Upper lobe of left lung (tissue), 6 donors: Measurements from ENCODE around the gene PPFIA2. TPM values are rescaled to one million over a fixed set of nuclear protein-coding genes. Genes with fewer than 3 reads are reported as not detected.
"Not testable (repeated sequence)": the region's sequence is repeated elsewhere in the genome, so short reads cannot be mapped to it uniquely, and the experiment has no call there.

Experiments used
- ATAC-seq, 2 donors: fragments of 200-7000 bp; cut with Tn5 transposase; one replicate each; pipeline ENCODE4 v1.9.1; 2022; ENCODE audit warnings: mild to moderate bottlenecking in 2 of 2, moderate library complexity in 2 of 2; ENCODE audit not compliant: low FRiP score in 2 of 2
- DNase-seq, 2 donors: peaks; one replicate each; pipeline ENCODE4 v3.0.0-alpha.2; 2019 to 2020
- H3K27ac ChIP-seq, 4 donors: fragments of 200-600 bp; sonication (generic); one replicate each; pipeline ENCODE4 v1.5.1; 2016 to 2019
- H3K27me3 ChIP-seq, 4 donors: fragments of 200-600 bp; sonication (generic); one replicate each; pipeline ENCODE4 v1.5.1; 2017 to 2019
- H3K36me3 ChIP-seq, 4 donors: fragments of 200-600 bp; sonication (generic); one replicate each; pipeline ENCODE4 v1.5.1; 2016 to 2019
- H3K4me1 ChIP-seq, 4 donors: fragments of 200-600 bp; sonication (generic); one replicate each; pipeline ENCODE4 v1.5.1; 2018 to 2019
- H3K4me3 ChIP-seq, 4 donors: fragments of 200-600 bp; sonication (generic); one replicate each; pipeline ENCODE4 v1.5.1; 2017 to 2019; ENCODE audit warnings: mild to moderate bottlenecking in 2 of 4, moderate library complexity in 1 of 4
- H3K9me3 ChIP-seq, 4 donors: fragments of 200-600 bp; sonication (generic); one replicate each; pipeline ENCODE4 v1.5.1; 2018 to 2019
- EP300 ChIP-seq, 4 donors: sonication (generic); formaldehyde crosslinking; IDR thresholded peaks; one replicate each; pipeline ENCODE4 v1.5.1; 2017; ENCODE audit warnings: antibody characterized with exemption in 4 of 4, control low read depth in 2 of 4
- POLR2A ChIP-seq, 4 donors: fragments of 450-650 bp; IDR thresholded peaks; one replicate each; pipeline ENCODE4 v1.5.1; 2016 to 2017; ENCODE audit warnings: antibody characterized with exemption in 4 of 4, mild to moderate bottlenecking in 2 of 4
- POLR2AphosphoS5 ChIP-seq, 2 donors: sonication (generic); formaldehyde crosslinking; IDR thresholded peaks; one replicate each; pipeline ENCODE4 v1.5.1; 2017; ENCODE audit warnings: antibody characterized with exemption in 2 of 2
- WGBS, 2 donors: methylation state at CpG; one replicate each; pipeline ENCODE4 v1.1.5; 2017 to 2018; 5-methylcytosine and 5-hydroxymethylcytosine counted together
- total RNA-seq, 6 donors: library from RNA; depleted of rRNA in 4 of 6; stranded (reverse); fragments of >200 nt in 4 of 6; gene quantifications; one replicate each; pipeline versions ENCODE4 v1.1.0 to v1.2.1, GENCODE V29; 2016 to 2021
- TF ChIP-seq, protein P1 (sequence below), 6 experiments: fragments of 450-650 bp in 4 of 6; fragments of 200-600 bp in 2 of 6; sonication (generic) in 2 of 6; IDR thresholded peaks; one replicate each; pipeline ENCODE4 v1.5.1; 2016 to 2019; ENCODE audit warnings: antibody characterized with exemption in 6 of 6
- donor health status: DM: no; HTN: no; CAD: no; lungs with moderate emphysema.
- donor health status: DM: no; HTN: yes; CAD: no; lungs with severe emphysema.

The PPFIA2 gene
- total RNA-seq, 6 donors from 2014 or later = 1.3 to 7.3 (median 2.6) TPM

DNA sequence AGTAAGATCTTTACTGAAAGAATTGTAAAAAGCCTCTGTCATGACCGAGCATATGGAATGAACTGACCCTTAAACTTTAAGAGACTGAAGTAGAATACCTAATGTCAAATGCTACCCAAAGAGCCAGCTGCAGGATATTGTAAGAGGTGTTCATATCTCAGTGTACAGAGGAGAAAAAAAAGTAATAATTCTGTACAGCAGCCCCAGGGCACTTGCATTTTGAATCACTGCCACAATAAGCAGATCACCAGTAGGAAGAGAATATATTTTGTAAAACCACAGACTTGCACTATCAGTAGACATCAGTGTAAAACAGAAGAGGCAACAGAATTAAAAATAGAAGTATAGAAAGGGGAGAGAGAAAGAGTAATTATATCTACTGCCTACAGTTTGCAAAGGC, 162.6 kb downstream of the PPFIA2 start:
- DNase-seq = no peak
- no peaks in the 10 kb centered on the region for H3K4me1 ChIP-seq
- 59 to 61% methylated on average over 1 of the region's 1 CpG for WGBS, 2 donors
- no peak overlapping the region for H3K27ac ChIP-seq
- no peak overlapping the region for H3K4me3 ChIP-seq
- H3K36me3 ChIP-seq = no peaks in the 10 kb centered on the region
- TF ChIP-seq POLR2A (IDR thresholded peaks at IDR 0.05) (no peak), EP300 (IDR thresholded peaks at IDR 0.05) (no peak), POLR2AphosphoS5 (IDR thresholded peaks at IDR 0.05) (no peak)
- TF ChIP-seq, protein P1, sequence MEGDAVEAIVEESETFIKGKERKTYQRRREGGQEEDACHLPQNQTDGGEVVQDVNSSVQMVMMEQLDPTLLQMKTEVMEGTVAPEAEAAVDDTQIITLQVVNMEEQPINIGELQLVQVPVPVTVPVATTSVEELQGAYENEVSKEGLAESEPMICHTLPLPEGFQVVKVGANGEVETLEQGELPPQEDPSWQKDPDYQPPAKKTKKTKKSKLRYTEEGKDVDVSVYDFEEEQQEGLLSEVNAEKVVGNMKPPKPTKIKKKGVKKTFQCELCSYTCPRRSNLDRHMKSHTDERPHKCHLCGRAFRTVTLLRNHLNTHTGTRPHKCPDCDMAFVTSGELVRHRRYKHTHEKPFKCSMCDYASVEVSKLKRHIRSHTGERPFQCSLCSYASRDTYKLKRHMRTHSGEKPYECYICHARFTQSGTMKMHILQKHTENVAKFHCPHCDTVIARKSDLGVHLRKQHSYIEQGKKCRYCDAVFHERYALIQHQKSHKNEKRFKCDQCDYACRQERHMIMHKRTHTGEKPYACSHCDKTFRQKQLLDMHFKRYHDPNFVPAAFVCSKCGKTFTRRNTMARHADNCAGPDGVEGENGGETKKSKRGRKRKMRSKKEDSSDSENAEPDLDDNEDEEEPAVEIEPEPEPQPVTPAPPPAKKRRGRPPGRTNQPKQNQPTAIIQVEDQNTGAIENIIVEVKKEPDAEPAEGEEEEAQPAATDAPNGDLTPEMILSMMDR (IDR thresholded peaks at IDR 0.05) = no peak
- no peaks in the 10 kb centered on the region for H3K9me3 ChIP-seq
- ATAC-seq = no peak
- no peaks in the 10 kb centered on the region for H3K27me3 ChIP-seq

DNA sequence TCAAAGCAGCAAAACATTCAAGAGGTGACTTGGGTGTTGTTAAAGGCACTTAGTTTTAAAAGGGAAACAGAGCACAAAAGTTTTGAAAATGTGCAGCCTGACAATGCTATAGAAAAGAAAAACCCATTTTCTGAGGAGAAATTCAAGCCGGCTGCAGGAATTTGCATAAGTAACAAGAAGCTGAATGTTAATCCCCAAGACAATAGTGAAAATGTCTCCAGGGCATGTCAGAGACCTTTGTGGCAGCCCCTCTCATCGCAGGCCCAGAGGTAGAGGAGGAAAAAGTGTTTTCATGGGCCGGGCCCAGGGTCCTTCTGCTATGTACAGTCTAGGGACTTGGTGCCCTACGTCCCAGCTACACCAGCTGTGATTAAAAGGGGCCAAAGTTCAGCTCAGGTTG, 167.9 kb downstream of the PPFIA2 start:
- 76 to 77% methylated on average over 4 of the region's 4 CpGs for WGBS, 2 donors
- H3K36me3 ChIP-seq = no peaks in the 10 kb centered on the region
- ATAC-seq (no peak), DNase-seq (no peak)
- H3K27me3 ChIP-seq = no peaks in the 10 kb centered on the region
- no peak overlapping the region for H3K4me3 ChIP-seq
- TF ChIP-seq POLR2AphosphoS5 (IDR thresholded peaks at IDR 0.05) = no peak
- TF ChIP-seq, protein P1 (IDR thresholded peaks at IDR 0.05) = no peak
- no peak for TF ChIP-seq EP300 (IDR thresholded peaks at IDR 0.05)
- TF ChIP-seq POLR2A (IDR thresholded peaks at IDR 0.05) = no peak
- H3K9me3 ChIP-seq = peaks cover 0 to 10% (median 2%) of the 10 kb centered on the region in 4 donors
- H3K4me1 ChIP-seq = no peaks in the 10 kb centered on the region
- no peak overlapping the region for H3K27ac ChIP-seq

DNA sequence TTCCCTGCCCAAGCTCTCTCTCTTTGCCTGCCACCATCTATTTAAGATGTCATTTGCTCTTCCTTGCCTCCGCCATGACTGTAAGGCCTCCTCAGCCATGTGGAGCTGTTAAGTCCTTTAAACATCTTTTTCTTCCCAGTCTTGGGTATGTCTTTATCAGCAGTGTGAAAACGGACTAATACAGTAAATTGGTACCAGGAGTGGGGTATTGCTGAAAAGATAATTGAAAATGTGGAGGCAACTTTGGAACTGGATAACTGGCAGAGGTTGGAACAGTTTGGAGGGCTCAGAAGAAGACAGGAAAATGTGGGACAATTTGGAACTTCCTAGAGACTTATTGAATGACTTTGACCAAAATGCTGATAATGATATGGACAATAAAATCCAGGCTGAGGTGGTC, 168.4 kb downstream of the PPFIA2 start:
- not testable (repeated sequence) for H3K27me3 ChIP-seq, H3K36me3 ChIP-seq, ATAC-seq, DNase-seq, H3K27ac ChIP-seq, H3K9me3 ChIP-seq, H3K4me1 ChIP-seq, H3K4me3 ChIP-seq
- WGBS, 2 donors = 80 to 84% methylated on average over 2 of the region's 2 CpGs

DNA sequence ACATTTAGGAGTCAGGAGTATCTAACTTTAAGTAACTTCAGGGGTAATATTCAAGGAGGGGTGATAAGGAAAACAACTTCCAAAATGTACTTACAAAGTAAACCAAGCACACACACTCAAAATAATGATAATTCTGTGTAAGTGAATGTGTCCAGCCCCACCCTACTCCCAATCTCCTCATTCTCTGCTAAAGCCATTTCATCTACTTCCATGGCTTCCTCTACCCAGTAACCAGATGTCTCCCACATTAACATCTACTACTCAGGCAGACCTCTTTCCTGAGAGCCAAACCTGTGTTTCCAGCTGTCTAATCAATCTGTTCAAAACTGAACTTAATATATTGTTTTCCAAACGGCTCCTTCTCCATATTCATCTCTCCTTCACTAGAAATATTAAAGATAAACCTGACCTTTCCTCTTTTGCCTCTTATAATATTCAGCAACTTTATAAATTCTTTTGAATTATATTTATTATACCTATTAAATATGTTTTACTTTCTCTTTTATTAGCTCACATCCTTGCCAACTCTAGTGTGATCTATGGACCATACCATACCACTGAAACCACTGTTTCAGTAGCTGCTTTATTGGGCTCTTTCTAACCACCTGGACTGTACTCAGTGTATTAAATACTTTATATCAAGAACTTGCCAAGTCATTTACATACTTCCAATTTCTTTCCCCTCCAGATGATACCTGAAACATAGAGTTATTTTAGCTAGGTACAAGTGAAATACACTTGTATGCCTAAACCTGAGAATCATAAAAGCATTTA, 170.7 kb downstream of the PPFIA2 start:
- 53 to 82% methylated on average over 1 of the region's 1 CpG for WGBS, 2 donors
- TF ChIP-seq, protein P1 (IDR thresholded peaks at IDR 0.05) = no peak
- no peak overlapping the region for H3K27ac ChIP-seq
- no peaks in the 10 kb centered on the region for H3K27me3 ChIP-seq
- peaks cover 0 to 10% (median 2%) of the 10 kb centered on the region in 4 donors for H3K9me3 ChIP-seq
- no peaks in the 10 kb centered on the region for H3K36me3 ChIP-seq
- H3K4me1 ChIP-seq = no peaks in the 10 kb centered on the region
- DNase-seq = no peak
- no peak overlapping the region for H3K4me3 ChIP-seq
- ATAC-seq = no peak

DNA sequence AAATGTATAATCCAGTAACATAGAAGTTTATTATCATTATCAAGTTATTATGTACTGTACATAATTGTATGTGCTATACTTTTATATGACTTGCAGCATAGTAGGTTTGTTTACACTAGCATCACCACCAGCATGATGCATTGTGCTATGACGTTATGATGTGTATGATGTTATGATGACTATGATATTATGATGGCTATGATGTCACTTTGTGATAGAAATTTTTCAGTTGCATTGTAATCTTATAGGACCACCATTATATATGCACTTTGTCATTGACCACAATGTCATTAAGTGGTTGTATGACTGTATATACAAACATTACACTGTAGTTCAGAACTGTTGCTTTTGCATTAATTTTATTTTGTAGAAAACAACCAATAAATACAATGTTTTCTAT, 173.4 kb downstream of the PPFIA2 start:
- TF ChIP-seq, protein P1 (IDR thresholded peaks at IDR 0.05) = no peak
- TF ChIP-seq POLR2AphosphoS5 (IDR thresholded peaks at IDR 0.05) (no peak), POLR2A (IDR thresholded peaks at IDR 0.05) (no peak), EP300 (IDR thresholded peaks at IDR 0.05) (no peak)
- H3K27ac ChIP-seq = no peak overlapping the region
- H3K4me1 ChIP-seq = no peaks in the 10 kb centered on the region
- no peaks in the 10 kb centered on the region for H3K27me3 ChIP-seq
- no peaks in the 10 kb centered on the region for H3K36me3 ChIP-seq
- DNase-seq = no peak
- ATAC-seq = no peak
- WGBS, 2 donors = 33 to 45% methylated on average over 1 of the region's 1 CpG
- no peak overlapping the region for H3K4me3 ChIP-seq
- peaks cover 0 to 5% (median 2%) of the 10 kb centered on the region in 4 donors for H3K9me3 ChIP-seq
